ENCODE results near the gene POU2F1.

DNA sequence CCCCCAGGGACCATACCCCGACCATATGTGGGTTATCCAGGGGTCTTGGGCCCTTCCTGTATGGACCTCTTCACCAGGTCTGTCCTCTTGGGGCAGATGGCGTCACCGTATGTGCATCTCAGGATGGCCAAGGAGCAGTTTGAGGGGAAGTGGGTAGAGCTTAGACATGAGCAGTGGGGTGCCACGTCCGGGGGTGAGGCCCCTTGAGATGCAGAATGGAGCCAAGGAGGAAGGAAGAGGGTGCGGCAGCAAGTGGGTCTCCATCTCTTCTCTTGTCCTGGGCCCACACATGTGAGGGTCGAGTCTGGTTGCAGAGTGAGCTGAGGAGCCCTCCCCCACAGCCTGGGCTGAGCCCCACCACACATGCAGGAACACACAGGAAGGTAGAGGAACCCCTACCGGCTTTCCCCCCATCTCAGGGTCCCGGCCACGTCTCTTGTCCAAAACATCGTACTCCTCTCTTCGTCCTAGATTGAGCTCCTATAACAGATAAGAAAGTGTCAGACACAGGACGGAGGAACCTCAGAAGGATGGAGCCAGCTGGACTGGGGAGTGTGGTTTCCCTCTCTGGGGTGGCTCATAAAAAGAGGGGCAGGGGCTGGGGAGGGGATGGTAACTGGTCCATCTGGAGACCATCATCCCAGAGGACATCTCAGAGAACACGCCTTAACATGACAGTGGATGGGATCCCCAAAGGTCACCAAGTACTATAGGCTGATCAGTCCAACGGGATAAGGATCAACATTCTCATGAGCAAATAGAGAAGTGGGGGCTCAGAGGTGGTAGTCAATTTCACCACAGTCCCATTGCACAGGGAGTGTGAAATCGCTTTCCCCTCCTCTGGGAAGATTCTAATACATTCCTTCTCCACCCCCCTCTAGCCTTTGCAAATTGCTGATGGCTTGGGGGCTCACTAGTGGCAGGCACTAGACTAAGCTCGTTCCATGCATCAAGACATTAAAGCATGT is 217.8 kb downstream of the POU2F1 start:
- no peak for TF ChIP-seq POLR2A (IDR thresholded peaks at IDR 0.05)
- TF ChIP-seq, protein P1, sequence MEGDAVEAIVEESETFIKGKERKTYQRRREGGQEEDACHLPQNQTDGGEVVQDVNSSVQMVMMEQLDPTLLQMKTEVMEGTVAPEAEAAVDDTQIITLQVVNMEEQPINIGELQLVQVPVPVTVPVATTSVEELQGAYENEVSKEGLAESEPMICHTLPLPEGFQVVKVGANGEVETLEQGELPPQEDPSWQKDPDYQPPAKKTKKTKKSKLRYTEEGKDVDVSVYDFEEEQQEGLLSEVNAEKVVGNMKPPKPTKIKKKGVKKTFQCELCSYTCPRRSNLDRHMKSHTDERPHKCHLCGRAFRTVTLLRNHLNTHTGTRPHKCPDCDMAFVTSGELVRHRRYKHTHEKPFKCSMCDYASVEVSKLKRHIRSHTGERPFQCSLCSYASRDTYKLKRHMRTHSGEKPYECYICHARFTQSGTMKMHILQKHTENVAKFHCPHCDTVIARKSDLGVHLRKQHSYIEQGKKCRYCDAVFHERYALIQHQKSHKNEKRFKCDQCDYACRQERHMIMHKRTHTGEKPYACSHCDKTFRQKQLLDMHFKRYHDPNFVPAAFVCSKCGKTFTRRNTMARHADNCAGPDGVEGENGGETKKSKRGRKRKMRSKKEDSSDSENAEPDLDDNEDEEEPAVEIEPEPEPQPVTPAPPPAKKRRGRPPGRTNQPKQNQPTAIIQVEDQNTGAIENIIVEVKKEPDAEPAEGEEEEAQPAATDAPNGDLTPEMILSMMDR (IDR thresholded peaks at IDR 0.05), result no peak
